ENCODE results near the gene EEF1A1. TPM values are rescaled to one million over a fixed set of nuclear protein-coding genes. Genes with fewer than 3 reads are reported as not detected.
"Not testable (repeated sequence)": the region's sequence is repeated elsewhere in the genome, so short reads cannot be mapped to it uniquely, and the experiment has no call there.

The EEF1A1 gene
- 1,000 to 10,000 TPM; 7,949 to 8,333 TPM for total RNA-seq
- long read RNA-seq, donor 1, full-length matches to known transcripts: 888 of 1,231 reads
- long read RNA-seq, donor 1, partial matches to known transcripts: 328 of 1,231 reads
- long read RNA-seq, donor 1, other reads (novel, unspliced or antisense): 15 of 1,231 reads
- long read RNA-seq, donor 2, full-length matches to known transcripts: 14,254 of 15,091 reads
- long read RNA-seq, donor 2, partial matches to known transcripts: 675 of 15,091 reads
- long read RNA-seq, donor 2, other reads (novel, unspliced or antisense): 162 of 15,091 reads

DNA sequence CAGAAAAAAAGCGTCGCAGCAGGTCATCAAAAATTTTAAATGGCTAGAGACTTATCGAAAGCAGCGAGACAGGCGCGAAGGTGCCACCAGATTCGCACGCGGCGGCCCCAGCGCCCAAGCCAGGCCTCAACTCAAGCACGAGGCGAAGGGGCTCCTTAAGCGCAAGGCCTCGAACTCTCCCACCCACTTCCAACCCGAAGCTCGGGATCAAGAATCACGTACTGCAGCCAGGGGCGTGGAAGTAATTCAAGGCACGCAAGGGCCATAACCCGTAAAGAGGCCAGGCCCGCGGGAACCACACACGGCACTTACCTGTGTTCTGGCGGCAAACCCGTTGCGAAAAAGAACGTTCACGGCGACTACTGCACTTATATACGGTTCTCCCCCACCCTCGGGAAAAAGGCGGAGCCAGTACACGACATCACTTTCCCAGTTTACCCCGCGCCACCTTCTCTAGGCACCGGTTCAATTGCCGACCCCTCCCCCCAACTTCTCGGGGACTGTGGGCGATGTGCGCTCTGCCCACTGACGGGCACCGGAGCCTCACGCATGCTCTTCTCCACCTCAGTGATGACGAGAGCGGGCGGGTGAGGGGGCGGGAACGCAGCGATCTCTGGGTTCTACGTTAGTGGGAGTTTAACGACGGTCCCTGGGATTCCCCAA lies at the start of gene EEF1A1:
TSS of gene EEF1A1 (minus strand) at position 345 of the 663 bp plus-strand sequence. CDS start 1,006 bp downstream, outside the sequence.
- peak; percentile 100 for DNase-seq (ENCODE audit: low spot score)
- intact Hi-C loops (cut with DNase I): loop anchor here (2.0 to 5.0 kb wide), 2 partner anchors 56 to 60 kb away; no protein-coding TSS in a partner anchor

DNA sequence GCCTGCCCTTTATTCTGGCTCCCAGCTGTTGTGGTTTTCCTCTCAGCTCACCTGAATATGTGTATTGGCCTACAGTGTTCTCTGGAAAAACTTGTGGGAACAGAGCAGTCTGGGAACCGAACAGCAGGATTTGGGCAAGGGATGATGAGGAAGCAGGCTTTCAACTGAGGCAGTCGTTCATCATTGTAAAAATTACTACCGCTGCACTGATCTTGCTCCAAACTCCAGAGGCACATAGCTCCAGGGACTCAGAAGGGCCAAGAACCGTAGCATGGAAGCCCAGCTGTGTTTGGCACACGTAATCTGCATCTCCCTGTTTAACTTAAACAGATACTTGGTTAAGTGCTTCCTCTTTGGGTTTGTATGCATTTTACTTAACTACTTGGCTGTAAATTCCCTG lies 48.3 kb upstream of the EEF1A1 start:
- no peak for DNase-seq (ENCODE audit: low spot score)
- intact Hi-C loops (cut with DNase I): loop anchor here in 1 of 2 donors (5.0 kb wide), 1 partner anchor 42 kb away; no protein-coding TSS in a partner anchor

DNA sequence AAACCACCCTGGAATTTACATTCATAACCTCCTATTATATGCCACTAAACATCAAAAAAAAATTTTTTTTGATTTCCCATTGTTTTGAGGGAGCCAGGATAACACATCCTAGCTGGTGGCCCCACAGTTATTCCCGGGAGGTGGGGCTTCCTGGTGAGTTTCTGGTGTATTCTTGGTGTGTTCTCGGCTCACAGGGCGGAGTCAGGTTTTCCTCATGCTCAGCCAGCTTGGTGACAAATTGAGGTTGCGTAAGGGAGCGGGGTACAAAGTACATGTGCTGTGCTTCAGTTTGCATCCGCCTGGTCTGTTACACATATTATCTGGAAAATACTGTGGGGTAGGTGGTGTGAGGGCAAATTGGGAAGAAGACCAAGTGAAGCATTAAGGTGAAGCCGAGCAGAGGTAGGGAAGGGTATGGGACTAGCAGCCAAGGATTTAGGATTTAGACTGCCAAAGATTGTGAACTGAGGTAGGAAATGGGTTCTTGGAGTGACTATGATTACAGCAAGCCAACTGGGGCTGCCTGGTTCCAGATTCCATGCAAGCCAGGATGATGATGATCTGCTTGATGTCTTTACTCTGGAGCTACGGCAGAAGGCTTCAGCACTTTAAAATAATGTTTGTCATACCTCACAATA lies 46.2 kb upstream of the EEF1A1 start:
- intact Hi-C loops (cut with DNase I): loop anchor here in 1 of 2 donors (5.0 kb wide), 1 partner anchor 40 kb away; no protein-coding TSS in a partner anchor
- DNase-seq (ENCODE audit: low spot score): peak; percentile 86

DNA sequence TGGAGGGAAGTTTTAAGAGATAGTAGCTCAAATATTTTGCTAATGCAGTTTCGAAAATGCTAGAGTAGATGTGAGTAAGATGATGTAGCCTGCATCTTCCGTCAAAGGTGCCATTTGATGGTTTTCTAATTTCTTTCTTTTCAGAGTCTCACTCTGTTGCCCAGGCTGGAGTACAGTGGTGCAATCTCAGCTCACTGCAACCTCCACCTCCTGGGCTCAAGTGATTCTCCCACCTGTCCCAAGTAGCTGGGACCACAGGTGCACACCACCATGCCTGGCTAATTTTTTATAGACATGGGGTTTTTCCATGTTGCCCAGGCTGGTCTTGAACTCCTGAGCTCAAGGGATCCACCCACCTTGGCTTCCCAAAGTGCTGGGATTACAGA lies 45.6 kb upstream of the EEF1A1 start:
- DNase-seq (ENCODE audit: low spot score): not testable (repeated sequence)
- intact Hi-C loops (cut with DNase I): loop anchor here in 1 of 2 donors (5.0 kb wide), 1 partner anchor 39 kb away; no protein-coding TSS in a partner anchor

DNA sequence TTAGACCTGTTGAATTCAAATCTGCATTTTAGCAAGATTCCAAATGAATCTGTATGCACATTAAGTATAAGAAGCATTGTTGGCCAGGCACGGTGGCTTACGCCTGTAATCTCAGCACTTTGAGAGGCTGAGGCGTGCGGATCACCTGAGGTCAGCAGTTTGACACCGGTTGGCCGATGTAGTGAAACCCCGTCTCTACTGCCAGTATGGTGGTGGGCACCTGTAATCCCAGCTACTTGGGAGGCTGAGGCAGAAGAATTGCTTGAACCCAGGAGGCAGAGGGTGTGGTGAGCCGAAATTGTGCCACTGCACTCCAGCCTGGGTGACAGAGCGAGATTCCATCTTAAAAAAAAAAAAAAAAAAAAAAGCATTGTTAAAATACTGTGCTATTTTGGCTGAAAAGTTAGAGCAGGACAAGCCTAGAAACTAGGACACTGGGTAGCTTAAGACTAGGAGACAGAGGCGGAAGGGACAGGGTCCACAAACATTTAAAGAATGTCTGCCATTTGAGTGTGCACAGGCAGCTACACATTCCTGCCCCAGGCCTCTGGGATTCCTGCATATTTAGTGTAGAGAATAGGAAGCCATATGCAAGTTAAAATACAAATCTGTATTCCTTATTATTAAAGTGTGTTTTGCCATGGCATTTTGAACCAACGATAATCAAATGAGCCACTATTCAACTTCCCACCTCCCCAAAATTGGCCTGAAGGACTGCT lies 45.1 kb upstream of the EEF1A1 start:
- intact Hi-C loops (cut with DNase I): loop anchor here in 1 of 2 donors (5.0 kb wide), 1 partner anchor 39 kb away; no protein-coding TSS in a partner anchor

DNA sequence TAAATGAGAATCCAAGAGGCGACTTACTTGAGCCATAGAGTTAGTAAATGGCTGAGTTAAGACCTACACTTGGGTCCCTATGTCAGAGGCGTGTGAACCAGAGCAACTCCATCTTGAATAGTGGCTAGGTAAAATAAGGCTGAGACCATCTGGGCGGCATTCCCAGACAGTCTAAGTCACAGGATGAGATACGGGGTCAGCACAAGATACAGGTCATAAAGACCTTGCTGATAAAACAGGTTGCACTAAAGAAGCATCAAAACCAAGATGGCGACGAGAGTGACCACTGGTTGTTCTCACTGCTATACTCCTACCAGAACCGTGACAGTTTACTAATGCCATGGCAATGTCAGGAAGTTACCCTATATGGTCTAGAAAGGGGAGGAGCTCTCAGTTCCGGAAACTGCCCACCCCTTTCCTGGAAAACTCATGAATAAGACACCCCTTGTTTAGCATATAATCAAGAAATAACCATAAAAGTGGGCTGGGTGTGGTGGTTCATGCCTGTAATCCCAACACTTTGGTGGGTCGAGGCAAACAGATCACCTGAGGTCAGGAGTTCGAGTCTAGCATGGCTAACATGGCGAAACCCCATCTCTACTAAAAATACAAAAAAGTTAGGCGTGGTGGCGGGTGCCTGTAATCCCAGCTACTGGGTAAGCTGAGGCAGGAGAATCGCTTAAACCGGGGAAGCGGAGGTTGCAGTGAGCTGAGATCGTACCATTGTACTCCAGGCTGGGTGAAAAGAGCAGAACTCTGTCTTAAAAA lies 43.9 kb upstream of the EEF1A1 start:
- DNase-seq (ENCODE audit: low spot score): no peak
- intact Hi-C loops (cut with DNase I): loop anchor here in 1 of 2 donors (5.0 kb wide), 1 partner anchor 37 kb away; no protein-coding TSS in a partner anchor

More for the DNA sequence above, 45.1 kb upstream of the EEF1A1 start:
- DNase-seq (ENCODE audit: low spot score): no peak

DNA sequence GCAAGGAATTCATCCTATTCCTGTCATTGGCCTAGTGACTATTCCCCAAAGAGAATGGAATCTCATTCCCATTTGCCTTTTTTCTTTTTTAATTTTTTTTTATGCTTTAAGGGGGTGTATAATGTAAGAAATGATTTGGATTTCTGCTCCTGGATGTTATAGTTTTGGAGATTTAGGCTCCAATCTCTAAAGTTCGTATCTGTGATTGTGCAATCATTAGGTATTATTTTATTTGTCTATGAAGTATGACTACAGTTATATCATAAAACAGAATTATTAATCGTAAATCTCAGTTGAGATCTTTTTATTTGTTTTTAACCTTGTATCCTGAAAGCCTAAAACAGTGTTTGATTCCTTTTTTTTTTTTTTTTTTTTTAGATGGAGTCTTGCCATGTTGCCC lies 41.7 kb upstream of the EEF1A1 start:
- DNase-seq (ENCODE audit: low spot score): no peak
- intact Hi-C loops (cut with DNase I): no loop called here

DNA sequence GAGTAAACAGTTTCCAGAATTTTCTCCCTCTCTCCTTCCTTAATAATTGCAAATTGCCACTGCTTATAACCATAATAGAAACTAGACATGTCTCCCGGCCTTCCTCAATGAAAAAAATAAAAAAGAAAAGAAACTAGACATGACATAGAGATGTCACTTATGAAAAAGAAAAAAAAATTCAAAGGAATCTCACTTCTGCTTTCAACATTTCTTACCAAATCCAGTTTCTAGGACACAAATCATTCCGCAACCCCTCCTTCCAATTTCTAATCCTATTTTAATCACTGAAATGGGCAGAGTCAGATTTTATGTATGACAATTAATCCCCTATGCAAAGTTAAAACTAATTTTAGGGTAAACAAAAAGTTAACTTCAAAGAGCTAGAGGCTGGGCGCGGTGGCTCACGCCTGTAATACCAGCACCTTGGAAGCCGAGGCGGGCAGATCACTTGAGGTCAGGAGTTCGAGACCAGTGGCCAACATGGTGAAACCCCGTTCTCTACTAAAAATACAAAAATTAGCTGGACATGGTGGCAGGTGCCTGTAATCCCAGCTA lies 40.1 kb upstream of the EEF1A1 start:
- intact Hi-C loops (cut with DNase I): no loop called here

DNA sequence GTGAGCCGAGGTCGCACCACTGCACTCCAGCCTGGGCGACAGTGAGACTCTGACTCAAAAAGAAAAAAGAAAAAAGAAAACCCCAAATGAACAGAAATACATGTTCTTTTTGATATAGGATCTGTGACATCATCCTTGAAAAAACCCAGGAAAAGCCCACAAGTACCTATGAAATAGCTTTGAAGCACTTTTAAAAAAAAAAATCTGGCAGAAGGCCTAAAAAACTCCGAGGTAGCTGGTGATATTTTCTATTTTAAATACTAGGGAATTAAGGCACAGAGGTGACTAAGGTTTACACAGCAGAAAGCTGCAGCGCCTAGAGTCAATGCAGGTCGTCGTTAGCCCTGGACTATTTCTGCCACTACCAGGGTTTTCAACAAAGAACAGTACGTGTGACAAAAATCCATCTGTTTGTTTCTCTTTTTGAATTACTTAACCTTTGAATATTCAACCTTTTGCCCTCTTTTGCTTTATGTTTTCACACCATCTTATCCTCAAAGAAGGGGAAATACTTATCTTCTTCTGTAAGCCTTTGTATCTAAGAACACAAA lies 39.4 kb upstream of the EEF1A1 start:
- no peak for DNase-seq (ENCODE audit: low spot score)
- intact Hi-C loops (cut with DNase I): no loop called here

More for the DNA sequence above, 40.1 kb upstream of the EEF1A1 start:
- DNase-seq (ENCODE audit: low spot score): no peak

DNA sequence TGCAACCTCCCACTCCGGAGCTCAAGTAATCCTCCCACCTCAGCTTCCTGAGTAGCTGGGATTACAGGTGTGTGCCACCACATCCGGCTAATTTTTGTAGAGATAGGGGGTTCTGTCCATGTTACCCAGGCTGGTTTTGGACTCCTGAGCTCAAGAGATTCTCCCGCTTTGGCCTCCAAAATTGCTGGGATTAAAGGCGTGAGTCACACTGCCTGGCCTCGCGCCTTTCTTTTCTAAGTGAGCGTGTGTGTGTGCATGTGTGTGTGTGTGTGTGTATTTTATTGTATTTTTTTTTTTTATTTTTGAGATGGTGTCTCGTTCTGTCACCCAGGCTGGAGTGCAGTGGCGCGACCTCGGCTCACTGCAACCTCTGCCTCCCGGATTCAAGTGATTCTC lies 38.6 kb upstream of the EEF1A1 start:
- intact Hi-C loops (cut with DNase I); DNase-seq (ENCODE audit: low spot score): not testable (repeated sequence)

DNA sequence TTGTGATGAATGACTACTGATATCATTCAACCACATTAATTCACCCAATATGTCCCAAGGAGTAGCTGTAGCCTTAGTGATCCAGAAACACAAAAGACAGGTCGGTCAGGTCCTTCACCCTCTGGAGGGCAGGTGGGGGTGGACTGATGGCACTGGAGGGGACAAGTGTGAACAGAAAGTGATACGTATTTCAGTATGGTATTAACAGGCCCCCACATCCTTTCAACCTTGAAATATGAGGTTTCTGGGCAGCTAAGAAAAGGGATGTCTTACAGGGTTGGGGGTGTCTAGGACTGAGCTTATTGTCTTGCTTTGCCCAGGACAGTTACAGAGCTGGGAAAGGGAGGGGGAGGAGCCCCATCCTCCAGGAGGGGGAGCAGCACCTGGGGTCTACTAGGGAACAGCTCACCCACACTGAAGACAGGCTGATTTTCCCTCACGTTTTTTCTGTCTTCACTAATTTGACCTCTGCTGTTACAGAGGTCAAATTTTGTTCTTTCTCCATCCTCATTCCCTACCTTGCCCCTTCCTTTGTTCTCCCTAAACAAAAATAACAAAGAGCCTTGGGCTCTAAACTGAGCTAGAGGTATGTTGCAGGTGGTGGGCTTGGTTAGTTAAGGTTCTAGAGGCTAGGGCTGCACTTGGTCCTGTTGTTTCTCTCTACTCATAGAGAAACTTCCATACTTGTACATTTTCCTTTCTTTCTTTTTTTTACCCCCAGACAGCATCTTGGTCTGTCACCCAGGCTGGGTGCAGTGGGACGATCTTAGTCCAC lies 38.0 kb upstream of the EEF1A1 start:
- intact Hi-C loops (cut with DNase I): no loop called here
- no peak for DNase-seq (ENCODE audit: low spot score)

DNA sequence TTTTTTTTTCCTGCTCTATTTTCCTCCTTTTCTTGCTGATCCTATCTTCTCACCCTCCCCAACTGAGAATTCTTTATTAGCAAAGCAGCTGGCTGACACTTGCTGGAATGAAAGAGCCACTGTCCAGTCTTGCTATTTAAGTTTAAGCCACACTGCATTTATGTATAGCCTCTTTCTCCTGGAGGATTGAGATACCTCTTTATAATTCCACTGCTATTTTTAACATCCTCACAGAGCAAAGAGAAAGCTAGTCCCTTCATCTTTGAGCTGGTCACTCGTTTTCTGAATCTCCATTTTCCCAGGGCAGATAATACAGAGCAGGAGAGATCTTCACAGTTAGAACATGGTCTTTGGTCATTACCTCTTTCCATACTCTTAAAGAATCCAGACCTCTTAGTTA lies 36.0 kb upstream of the EEF1A1 start:
- no peak for DNase-seq (ENCODE audit: low spot score)
- intact Hi-C loops (cut with DNase I): no loop called here

DNA sequence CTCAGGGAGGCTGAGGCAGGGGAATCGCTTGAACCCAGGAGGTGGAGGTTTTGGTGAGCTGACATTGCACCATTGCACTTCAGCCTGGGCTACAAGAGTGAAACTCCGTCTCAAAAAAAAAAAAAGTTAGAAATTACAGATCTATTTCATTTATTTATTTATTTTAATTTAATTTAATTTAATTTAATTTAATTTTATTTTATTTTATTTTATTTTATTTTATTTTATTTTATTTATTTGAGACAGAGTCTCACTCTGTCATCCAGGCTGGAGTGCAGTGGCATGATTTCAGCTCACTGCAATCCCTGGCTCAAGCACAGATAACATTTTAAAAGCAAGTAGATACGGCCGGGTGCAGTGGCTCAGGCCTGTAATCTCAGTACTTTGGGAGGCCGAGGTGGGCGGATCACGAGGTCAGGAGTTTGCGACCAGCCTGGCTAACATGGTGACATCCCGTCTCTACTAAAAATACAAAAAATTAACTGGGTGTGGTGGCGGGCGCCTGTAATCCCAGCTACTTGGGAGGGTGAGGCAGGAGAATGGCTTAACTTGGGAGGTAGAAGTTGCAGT lies 34.6 kb upstream of the EEF1A1 start:
- DNase-seq (ENCODE audit: low spot score); intact Hi-C loops (cut with DNase I): not testable (repeated sequence)

DNA sequence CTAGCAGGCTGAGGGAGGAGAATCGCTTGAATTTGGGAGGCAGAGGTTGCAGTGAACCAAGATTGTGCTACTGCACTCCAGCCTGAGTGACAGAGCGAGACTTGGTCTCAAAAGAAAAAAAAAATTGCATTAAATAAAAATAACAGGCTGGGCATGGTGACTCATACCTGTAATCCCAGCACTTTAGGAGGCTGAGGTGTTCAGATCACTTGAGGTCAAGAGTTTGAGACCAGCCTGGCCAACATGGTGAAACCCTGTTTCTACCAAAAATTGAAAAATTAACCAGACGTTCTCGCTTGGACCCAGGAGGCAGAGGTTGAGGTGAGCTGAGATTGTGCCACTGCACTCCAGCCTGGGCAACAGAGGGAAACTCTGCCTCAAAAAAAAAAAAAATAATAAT lies 30.3 kb upstream of the EEF1A1 start:
- intact Hi-C loops (cut with DNase I): not testable (repeated sequence)

DNA sequence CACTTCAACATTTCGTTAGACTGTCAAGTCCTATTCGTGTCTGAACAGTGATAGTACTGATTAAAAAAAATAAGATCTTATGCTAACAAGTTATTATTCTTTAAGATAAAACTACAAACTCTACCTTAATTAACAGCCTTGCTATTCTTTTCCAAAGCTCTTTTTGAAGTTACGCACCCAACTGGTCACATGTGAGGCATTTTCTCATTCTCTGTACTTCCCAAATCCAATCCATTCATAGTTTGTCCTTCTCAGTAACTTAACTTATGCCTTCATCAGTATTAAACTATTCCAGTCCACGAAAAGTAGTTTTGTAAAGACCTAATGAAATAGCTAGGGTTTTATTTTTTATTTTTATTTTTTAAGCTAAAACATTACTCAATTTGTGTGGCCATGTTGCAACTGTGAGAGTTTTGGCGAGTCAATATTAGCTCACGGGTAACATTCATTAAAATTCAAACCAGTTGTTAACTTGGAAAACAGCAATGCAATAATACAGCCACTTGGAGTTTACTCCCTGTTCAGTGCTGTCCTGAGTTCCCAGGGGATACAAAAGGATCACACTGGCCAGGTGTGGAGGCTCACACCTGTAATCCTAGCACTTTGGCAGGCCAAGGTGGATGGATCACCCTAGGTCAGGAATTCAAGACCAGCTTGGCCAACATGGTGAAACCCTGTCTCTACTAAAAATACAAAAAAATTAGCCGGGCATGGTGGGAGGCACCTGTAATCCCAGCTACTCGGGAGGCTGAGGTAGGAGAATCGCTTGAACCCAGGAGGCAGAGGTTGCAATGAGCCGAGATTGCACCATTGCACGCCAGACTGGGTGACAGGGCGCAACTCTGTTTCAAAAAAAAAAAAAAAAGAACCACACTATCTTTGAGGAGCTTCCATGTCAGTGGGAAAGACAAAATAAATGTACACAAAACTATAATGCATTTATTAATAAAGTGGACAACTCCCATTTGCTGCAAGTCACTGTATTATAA lies 27.9 kb upstream of the EEF1A1 start:
- no peak for DNase-seq (ENCODE audit: low spot score)
- intact Hi-C loops (cut with DNase I): loop anchor here in 1 of 2 donors (2.0 kb wide), 1 partner anchor 72 kb away; no protein-coding TSS in a partner anchor

More for the DNA sequence above, 30.3 kb upstream of the EEF1A1 start:
- not testable (repeated sequence) for DNase-seq (ENCODE audit: low spot score)

DNA sequence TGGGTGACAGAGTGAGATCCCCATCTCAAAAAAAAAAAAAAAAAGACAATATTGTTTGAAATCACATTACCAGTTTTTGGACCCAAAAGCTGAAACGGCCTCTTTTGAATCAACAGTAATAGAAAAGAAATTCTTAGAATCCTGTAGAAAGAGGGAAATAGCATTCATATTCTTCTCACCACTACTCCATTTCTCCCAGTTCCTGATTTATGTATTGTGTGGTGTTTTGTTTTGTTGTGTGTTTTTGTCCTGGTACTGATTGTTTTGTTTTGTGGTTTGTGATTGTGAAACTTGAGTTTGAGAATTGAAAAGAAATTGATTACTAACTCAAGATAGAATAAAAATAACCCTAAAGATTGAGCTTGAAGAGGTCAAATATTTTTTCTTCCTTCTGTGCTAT lies 26.2 kb upstream of the EEF1A1 start:
- DNase-seq (ENCODE audit: low spot score): no peak
- intact Hi-C loops (cut with DNase I): no loop called here
